Fibroblast of lung (primary cell): ENCODE measurements around the gene NUMA1. TPM values are rescaled to one million over a fixed set of nuclear protein-coding genes. Genes with fewer than 3 reads are reported as not detected.

ENCODE experiments used
- DNase-seq, 2 donors: peaks; one replicate each; pipeline versions ENCODE4 v3.0.0 to v3.0.0-alpha.2; 2010; ENCODE audit warnings: low read depth in 2 of 2
- H2AFZ ChIP-seq: 2 replicates; pipeline ENCODE4 v1.5.1; 2012; ENCODE audit warnings: low read length, control low read depth, inconsistent platforms
- H3K27ac ChIP-seq: 2 replicates; pipeline ENCODE4 v1.5.1; 2011; ENCODE audit warnings: low read length, control low read depth; ENCODE audit not compliant: insufficient read depth
- H3K27me3 ChIP-seq: 2 replicates; pipeline ENCODE4 v1.5.1; 2011; ENCODE audit warnings: mild to moderate bottlenecking, low read length; ENCODE audit not compliant: control insufficient read depth, insufficient read depth
- H3K36me3 ChIP-seq: 2 replicates; pipeline ENCODE4 v1.5.1; 2011; ENCODE audit warnings: low read length; ENCODE audit not compliant: control insufficient read depth, insufficient read depth
- H3K4me1 ChIP-seq: 2 replicates; pipeline ENCODE4 v1.5.1; 2011; ENCODE audit warnings: low read length; ENCODE audit not compliant: control insufficient read depth, insufficient read depth; ENCODE audit errors: extremely low read depth
- H3K4me2 ChIP-seq: 2 replicates; pipeline ENCODE4 v1.5.1; 2011; ENCODE audit warnings: low read length, control low read depth; ENCODE audit not compliant: insufficient read depth; ENCODE audit errors: extremely low read depth
- H3K4me3 ChIP-seq, 4 experiments: fragments of 200-600 bp in 1 of 4; sonication (generic) in 1 of 4; replicated peaks in 1 of 4; 2 replicates each; pipeline ENCODE4 v1.5.1; 2011 to 2016; ENCODE audit warnings: low read length in 4 of 4, low read depth in 3 of 4, mild to moderate bottlenecking in 3 of 4, control low read depth in 2 of 4, inconsistent platforms in 1 of 4, mixed read lengths in 1 of 4; ENCODE audit not compliant: insufficient read depth in 1 of 4; ENCODE audit errors: control extremely low read depth in 1 of 4
- H3K79me2 ChIP-seq: 2 replicates; pipeline ENCODE4 v1.5.1; 2012; ENCODE audit warnings: mild to moderate bottlenecking, low read length, inconsistent platforms; ENCODE audit not compliant: control insufficient read depth, insufficient read depth
- H3K9ac ChIP-seq: 2 replicates; pipeline ENCODE4 v1.5.1; 2011; ENCODE audit warnings: mild to moderate bottlenecking, low read length, control low read depth; ENCODE audit not compliant: insufficient read depth
- H3K9me3 ChIP-seq: 2 replicates; pipeline ENCODE4 v1.5.1; 2012; ENCODE audit warnings: low read depth, low read length; ENCODE audit not compliant: control insufficient read depth, insufficient read depth
- H4K20me1 ChIP-seq: 2 replicates; pipeline ENCODE4 v1.5.1; 2011; ENCODE audit warnings: low read length; ENCODE audit not compliant: control insufficient read depth, insufficient read depth; ENCODE audit errors: extremely low read depth
- CTCF ChIP-seq, 2 donors: IDR thresholded peaks in 1 of 2; conservative IDR thresholded peaks in 1 of 2; 1 replicate in 1 of 2; 2 replicates in 1 of 2; pipeline ENCODE4 v1.5.1; 2011 to 2012; ENCODE audit warnings: low read length in 2 of 2, control low read depth in 1 of 2, inconsistent platforms in 1 of 2, low read depth in 1 of 2, mild to moderate bottlenecking in 1 of 2
- EZH2 ChIP-seq: IDR thresholded peaks from 2 replicates; pipeline ENCODE4 v1.5.1; 2012; ENCODE audit warnings: low read length, control low read depth, mild to moderate bottlenecking; ENCODE audit errors: missing control alignments
- polyA plus RNA-seq, 2 donors: library from polyadenylated mRNA; depleted of rRNA in 1 of 2; stranded (reverse) in 1 of 2; unstranded in 1 of 2; fragments of >200 nt; gene quantifications; 2 replicates each; pipeline ENCODE4 v1.2.1, GENCODE V29; 2011 to 2012; ENCODE audit warnings: missing spikeins in 1 of 2
- total RNA-seq: library from RNA; depleted of rRNA; stranded (reverse); fragments of >200 nt; gene quantifications from 2 replicates; pipeline ENCODE4 v1.2.1, GENCODE V29; 2014

NUMA1 gene
- total and polyA plus RNA-seq, 2 donors (not counting 1 experiment from before 2014, with no cell fraction given): 59.0 to 247 TPM

DNA sequence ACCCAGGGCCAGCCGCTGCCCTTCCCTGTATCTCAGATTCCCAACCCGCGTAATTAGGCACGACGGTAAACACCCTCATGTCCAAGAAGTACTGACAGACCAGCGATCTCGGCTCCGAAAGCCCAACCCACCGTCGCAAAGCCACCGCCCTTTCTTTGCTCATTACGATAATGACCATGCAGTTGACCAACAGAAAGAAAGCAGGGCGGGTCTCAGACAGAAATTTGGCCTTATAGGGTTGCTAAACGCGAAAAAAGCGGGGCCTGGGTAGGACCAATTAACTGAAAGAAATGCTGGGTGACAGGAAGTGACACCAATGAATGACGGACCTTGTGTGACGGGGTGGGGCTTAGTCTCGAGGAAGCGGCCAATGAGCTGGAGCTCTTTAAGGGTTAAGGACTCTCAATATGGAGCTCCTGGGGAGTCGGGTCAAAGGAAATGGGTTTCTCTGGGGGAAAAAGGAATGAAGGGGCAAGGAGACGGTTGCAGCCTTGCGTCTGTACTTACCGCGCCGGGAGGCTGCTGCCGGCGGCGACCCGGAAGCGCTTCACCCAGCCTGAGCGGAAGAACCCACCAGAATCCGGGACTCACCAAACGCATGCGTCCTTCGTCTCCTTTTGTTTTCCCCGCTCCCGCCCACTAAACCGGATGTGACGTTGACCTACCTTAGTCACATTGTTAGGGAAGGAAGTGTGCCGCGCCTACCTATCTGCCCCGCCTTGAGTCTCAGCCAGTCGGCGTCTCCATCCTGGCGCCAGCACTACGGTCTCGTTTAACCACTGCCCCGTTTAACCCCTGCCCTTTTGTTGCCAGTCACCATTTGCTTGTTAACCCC lies 32.0 kb upstream of the NUMA1 start, which contains the start of gene ANAPC15:
Gene ANAPC15 (minus strand): TSS at position 553 of the 835 bp plus-strand sequence. CDS start 1,419 bp downstream, outside the sequence.
- H3K79me2 ChIP-seq: no peaks in the 10 kb centered on the region
- H3K27me3 ChIP-seq: no peaks in the 10 kb centered on the region
- DNase-seq: peak; percentile 99 to 100
- peak within 1 kb of the TSS; percentile 93 for H3K9ac ChIP-seq
- H3K4me3 ChIP-seq: peak within 1 kb of the TSS; percentile 62 to 82 (median 66)
- TF ChIP-seq CTCF (conservative IDR thresholded peaks at IDR 0.05 in 1 of 2, IDR thresholded peaks at IDR 0.05 in 1 of 2; ENCODE audit: low read depth in 1 of 2, low read length in 2 of 2) (no peak), EZH2 (no peak)
- peak within 1 kb of the TSS; percentile 97 for H3K27ac ChIP-seq
- H2AFZ ChIP-seq: peak within 1 kb of the TSS; percentile 88
- H3K36me3 ChIP-seq: no peaks in the 10 kb centered on the region
- peaks cover 8% of the 10 kb centered on the region for H3K4me1 ChIP-seq
- no peaks in the 10 kb centered on the region for H4K20me1 ChIP-seq
- no peaks in the 10 kb centered on the region for H3K9me3 ChIP-seq
- peak within 1 kb of the TSS; percentile 94 for H3K4me2 ChIP-seq

- no peaks in the 10 kb centered on the region for H3K9me3 ChIP-seq
- DNase-seq: no peak
- peaks cover 8% of the 10 kb centered on the region for H3K4me1 ChIP-seq
- peak overlapping the region; percentile 35 to 82 (median 59) for H3K4me3 ChIP-seq
- no peaks in the 10 kb centered on the region for H3K79me2 ChIP-seq
- TF ChIP-seq EZH2 (no peak), CTCF (conservative IDR thresholded peaks at IDR 0.05 in 1 of 2, IDR thresholded peaks at IDR 0.05 in 1 of 2; ENCODE audit: low read depth in 1 of 2, low read length in 2 of 2) (no peak)
- peak overlapping the region; percentile 24 for H2AFZ ChIP-seq
- H3K27ac ChIP-seq: peak overlapping the region; percentile 97
- H3K9ac ChIP-seq: peak overlapping the region; percentile 56
- no peaks in the 10 kb centered on the region for H4K20me1 ChIP-seq
- no peaks in the 10 kb centered on the region for H3K36me3 ChIP-seq
- no peaks in the 10 kb centered on the region for H3K27me3 ChIP-seq
- H3K4me2 ChIP-seq: peak overlapping the region; percentile 83
These were observed 31.2 kb upstream of the NUMA1 start for GRCh38 chr11:72111300-72112142.

- no peaks in the 10 kb centered on the region for H3K27me3 ChIP-seq
- H3K9me3 ChIP-seq: no peaks in the 10 kb centered on the region
- H3K9ac ChIP-seq: no peak within 1 kb of the TSS
- no peak within 1 kb of the TSS for H3K27ac ChIP-seq
- H4K20me1 ChIP-seq: no peaks in the 10 kb centered on the region
- TF ChIP-seq EZH2: no peak
- TF ChIP-seq CTCF (conservative IDR thresholded peaks at IDR 0.05 in 1 of 2, IDR thresholded peaks at IDR 0.05 in 1 of 2; ENCODE audit: low read depth in 1 of 2, low read length in 2 of 2): no peak
- peaks cover 15% of the 10 kb centered on the region for H3K4me1 ChIP-seq
- no peak for DNase-seq
- H3K36me3 ChIP-seq: peaks cover under 1% of the 10 kb centered on the region
- H3K4me3 ChIP-seq: no peak within 1 kb of the TSS
- H3K4me2 ChIP-seq: no peak within 1 kb of the TSS
- H2AFZ ChIP-seq: no peak within 1 kb of the TSS
- peaks cover 22% of the 10 kb centered on the region for H3K79me2 ChIP-seq
These were observed 25.5 kb upstream of the NUMA1 start, which contains the start of gene TOMT for GRCh38 chr11:72105888-72106287. TOMT (plus strand) TSS chr11:72105924; CDS start chr11:72105952, 28 bp downstream.
